AG20443 (cell line): ENCODE results near the gene HJURP.
A peak's percentile ranks its signal among the peaks of the same experiment; 100 is the strongest.
"Not testable (repeated sequence)": the region's sequence is repeated elsewhere in the genome, so short reads cannot be mapped to it uniquely, and the experiment has no call there.

Source experiments
- DNase-seq: peaks from one replicate; pipeline ENCODE4 v3.0.0; 2012; ENCODE audit warnings: low spot score, mixed read lengths

Gene HJURP

GRCh38 chr2:233854241-233854981 lies at the start of gene HJURP:
Gene HJURP (minus strand): TSS chr2:233854535. CDS start chr2:233854500, 35 bp downstream.
- DNase-seq = peak; percentile 99

- DNase-seq = no peak
These were observed 47.5 kb upstream of the HJURP start for GRCh38 chr2:233901884-233902283.

- no peak for DNase-seq
These were observed 47.0 kb upstream of the HJURP start for GRCh38 chr2:233901367-233901766.

GRCh38 chr2:233896253-233896652 lies 41.9 kb upstream of the HJURP start:
- DNase-seq = not testable (repeated sequence)

- no peak for DNase-seq
These were observed 38.5 kb upstream of the HJURP start for GRCh38 chr2:233892793-233893192.

- DNase-seq = no peak
These were observed 28.0 kb upstream of the HJURP start for GRCh38 chr2:233882353-233882752.

- not testable (repeated sequence) for DNase-seq
These were observed 17.8 kb upstream of the HJURP start for GRCh38 chr2:233872125-233872524.

- DNase-seq = no peak
These were observed 17.1 kb upstream of the HJURP start for GRCh38 chr2:233871432-233871831.

- DNase-seq = peak; percentile 95
These were observed 13.7 kb upstream of the HJURP start, which contains the start of gene MSL3B for GRCh38 chr2:233867993-233868532. Gene MSL3B (minus strand): TSS chr2:233868386.

- no peak for DNase-seq
These were observed 12.1 kb upstream of the HJURP start for GRCh38 chr2:233866479-233866878.

GRCh38 chr2:233865838-233866237 lies 11.5 kb upstream of the HJURP start:
- no peak for DNase-seq

GRCh38 chr2:233862261-233862768 lies 8.0 kb upstream of the HJURP start:
- DNase-seq = no peak

GRCh38 chr2:233858331-233858730 lies 4.0 kb upstream of the HJURP start:
- no peak for DNase-seq

- peak; percentile 67 for DNase-seq
These were observed 3.3 kb upstream of the HJURP start for GRCh38 chr2:233857511-233858141.

- DNase-seq = no peak
These were observed 1.8 kb upstream of the HJURP start for GRCh38 chr2:233856184-233856583.

GRCh38 chr2:233855345-233855744 lies 1.0 kb upstream of the HJURP start:
- no peak for DNase-seq

GRCh38 chr2:233853883-233854240 lies 473 bp downstream of the HJURP start:
- DNase-seq = no peak

- DNase-seq = no peak
These were observed 982 bp downstream of the HJURP start for GRCh38 chr2:233853353-233853752.

GRCh38 chr2:233852056-233852455 lies 2.3 kb downstream of the HJURP start:
- no peak for DNase-seq

- DNase-seq = no peak
These were observed 3.2 kb downstream of the HJURP start for GRCh38 chr2:233851169-233851568.

- DNase-seq = no peak
These were observed 3.6 kb downstream of the HJURP start for GRCh38 chr2:233850745-233851144.

- no peak for DNase-seq
These were observed 4.6 kb downstream of the HJURP start for GRCh38 chr2:233849607-233850271.

GRCh38 chr2:233848276-233848675 lies 6.1 kb downstream of the HJURP start:
- DNase-seq = no peak
